ENCODE data around the gene HEPN1.

The HEPN1 gene

DNA sequence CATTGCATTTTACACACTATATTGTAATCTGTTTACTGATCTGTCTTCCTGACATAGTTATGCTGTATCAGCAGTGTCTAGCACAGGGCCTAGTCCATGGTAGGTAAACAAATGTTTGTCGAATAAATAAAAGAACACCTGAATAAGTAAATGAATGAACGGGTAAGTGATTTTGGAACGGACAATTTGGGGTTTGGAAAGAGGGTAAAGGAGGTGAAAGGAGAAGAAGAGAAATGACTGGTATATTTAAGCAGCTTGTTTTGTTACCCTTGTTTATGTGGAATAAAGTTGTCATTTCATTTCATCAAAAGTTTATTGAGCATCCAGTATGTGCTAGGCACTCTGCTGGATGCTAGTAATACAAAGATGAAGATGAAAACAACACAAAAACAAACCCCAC is at the start of gene HEPN1:
Gene HEPN1 (plus strand): TSS at position 301 of the 400 bp plus-strand sequence.
- peak within 1 kb of the TSS; percentile 20; the same call in 1 of the 2 replicates for H3K27ac ChIP-seq
- TF ChIP-seq, protein P1, sequence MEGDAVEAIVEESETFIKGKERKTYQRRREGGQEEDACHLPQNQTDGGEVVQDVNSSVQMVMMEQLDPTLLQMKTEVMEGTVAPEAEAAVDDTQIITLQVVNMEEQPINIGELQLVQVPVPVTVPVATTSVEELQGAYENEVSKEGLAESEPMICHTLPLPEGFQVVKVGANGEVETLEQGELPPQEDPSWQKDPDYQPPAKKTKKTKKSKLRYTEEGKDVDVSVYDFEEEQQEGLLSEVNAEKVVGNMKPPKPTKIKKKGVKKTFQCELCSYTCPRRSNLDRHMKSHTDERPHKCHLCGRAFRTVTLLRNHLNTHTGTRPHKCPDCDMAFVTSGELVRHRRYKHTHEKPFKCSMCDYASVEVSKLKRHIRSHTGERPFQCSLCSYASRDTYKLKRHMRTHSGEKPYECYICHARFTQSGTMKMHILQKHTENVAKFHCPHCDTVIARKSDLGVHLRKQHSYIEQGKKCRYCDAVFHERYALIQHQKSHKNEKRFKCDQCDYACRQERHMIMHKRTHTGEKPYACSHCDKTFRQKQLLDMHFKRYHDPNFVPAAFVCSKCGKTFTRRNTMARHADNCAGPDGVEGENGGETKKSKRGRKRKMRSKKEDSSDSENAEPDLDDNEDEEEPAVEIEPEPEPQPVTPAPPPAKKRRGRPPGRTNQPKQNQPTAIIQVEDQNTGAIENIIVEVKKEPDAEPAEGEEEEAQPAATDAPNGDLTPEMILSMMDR (conservative IDR thresholded peaks at IDR 0.05) = no peak
- no peak for TF ChIP-seq ZFX (IDR thresholded peaks at IDR 0.05)

DNA sequence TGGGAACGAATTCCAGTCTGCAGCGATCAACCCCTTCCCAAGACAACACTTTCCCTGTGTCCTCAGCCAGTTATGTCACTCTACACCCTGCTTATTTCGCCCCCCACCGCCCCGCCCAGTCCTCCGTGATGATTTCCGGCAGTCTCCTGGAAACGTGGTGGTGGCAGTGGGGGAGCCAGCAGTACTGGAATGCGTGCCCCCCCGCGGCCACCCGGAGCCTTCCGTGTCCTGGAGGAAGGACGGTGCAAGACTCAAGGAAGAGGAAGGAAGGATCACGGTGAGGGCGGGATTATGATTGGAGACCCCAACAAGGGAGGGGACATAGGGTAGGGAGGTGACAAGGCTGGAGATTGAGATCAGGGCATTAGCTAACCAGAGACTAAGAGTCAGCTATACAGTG is 49.7 kb upstream of the HEPN1 start:
- H3K27ac ChIP-seq = no peak overlapping the region
- TF ChIP-seq, protein P1 (conservative IDR thresholded peaks at IDR 0.05) = no peak
- TF ChIP-seq ZFX (IDR thresholded peaks at IDR 0.05) = no peak

DNA sequence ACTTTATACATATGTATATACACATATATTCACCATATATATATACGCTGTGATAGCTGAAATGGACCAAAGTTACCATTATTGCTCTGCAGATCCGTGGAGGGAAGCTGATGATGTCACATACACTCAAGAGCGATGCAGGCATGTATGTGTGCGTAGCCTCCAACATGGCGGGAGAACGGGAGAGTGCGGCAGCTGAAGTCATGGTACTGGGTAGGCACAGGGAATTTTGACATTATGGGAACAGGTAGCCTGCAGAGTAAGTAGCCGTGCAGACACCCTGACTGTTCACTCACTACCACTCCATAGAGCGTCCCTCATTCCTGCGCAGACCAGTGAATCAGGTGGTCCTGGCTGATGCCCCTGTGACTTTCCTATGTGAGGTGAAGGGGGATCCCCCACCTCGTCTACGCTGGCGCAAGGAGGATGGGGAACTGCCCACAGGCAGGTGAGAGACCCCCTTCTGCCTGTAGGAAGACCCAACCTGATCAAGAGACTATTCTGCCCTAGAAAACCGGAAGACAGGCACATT is 49.1 kb upstream of the HEPN1 start:
- TF ChIP-seq, protein P1 (conservative IDR thresholded peaks at IDR 0.05) = no peak
- TF ChIP-seq ZFX (IDR thresholded peaks at IDR 0.05) = no peak
- H3K27ac ChIP-seq = no peak overlapping the region

DNA sequence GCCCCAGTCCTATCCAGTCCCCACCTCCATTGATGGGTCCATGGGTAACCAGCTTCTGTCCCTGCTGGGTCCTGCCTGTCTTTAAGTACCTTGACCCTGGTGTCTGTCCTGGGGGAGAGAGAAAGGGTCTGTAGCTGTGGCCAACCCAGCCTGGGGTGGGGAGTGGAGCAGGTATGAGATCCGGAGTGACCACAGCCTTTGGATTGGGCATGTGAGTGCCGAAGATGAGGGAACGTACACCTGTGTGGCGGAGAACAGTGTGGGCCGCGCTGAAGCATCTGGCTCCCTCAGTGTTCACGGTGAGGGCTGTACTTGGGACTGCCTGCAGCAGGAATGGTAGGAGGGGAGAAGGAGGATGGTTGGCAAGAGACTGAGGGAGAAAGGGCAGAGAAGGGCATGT is 48.6 kb upstream of the HEPN1 start:
- no peak for TF ChIP-seq ZFX (IDR thresholded peaks at IDR 0.05)
- TF ChIP-seq, protein P1 (conservative IDR thresholded peaks at IDR 0.05) = no peak
- no peak overlapping the region for H3K27ac ChIP-seq

DNA sequence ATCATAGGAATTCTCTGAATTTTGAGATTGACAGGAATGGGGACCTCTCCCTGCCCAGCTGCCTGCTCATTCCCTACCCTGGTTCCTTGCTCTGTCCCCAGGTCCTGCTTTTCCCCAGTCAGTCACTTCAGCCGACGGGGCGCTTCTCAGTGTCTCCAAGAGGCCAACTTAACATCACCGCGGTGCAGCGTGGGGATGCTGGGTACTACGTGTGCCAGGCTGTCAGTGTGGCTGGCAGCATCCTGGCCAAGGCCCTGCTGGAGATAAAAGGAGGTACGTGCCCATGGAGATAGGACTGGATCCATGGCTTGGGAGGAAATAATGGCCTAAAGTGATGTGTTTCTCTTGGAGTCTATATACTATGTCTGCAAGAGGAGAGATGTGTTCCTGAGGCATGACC is 46.8 kb upstream of the HEPN1 start:
- H3K27ac ChIP-seq = no peak overlapping the region
- TF ChIP-seq, protein P1 (conservative IDR thresholded peaks at IDR 0.05) = no peak
- no peak for TF ChIP-seq ZFX (IDR thresholded peaks at IDR 0.05)

DNA sequence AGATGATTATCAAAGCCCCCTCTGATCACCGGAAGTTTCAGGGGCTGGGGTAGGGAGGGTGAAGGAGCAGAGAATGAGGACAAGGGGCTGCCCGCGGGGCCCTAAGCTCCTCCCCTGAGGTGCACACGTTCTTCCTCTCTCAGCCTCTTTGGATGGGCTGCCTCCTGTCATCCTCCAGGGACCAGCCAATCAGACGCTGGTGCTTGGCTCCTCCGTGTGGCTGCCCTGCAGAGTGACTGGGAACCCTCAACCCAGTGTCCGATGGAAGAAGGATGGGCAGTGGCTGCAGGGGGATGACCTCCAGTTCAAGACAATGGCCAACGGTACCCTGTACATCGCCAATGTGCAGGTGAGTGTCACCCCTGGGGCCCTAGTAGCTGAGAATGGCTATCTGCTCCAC is 46.3 kb upstream of the HEPN1 start:
- no peak overlapping the region for H3K27ac ChIP-seq
- TF ChIP-seq ZFX (IDR thresholded peaks at IDR 0.05) = no peak
- TF ChIP-seq, protein P1 (conservative IDR thresholded peaks at IDR 0.05) = no peak

DNA sequence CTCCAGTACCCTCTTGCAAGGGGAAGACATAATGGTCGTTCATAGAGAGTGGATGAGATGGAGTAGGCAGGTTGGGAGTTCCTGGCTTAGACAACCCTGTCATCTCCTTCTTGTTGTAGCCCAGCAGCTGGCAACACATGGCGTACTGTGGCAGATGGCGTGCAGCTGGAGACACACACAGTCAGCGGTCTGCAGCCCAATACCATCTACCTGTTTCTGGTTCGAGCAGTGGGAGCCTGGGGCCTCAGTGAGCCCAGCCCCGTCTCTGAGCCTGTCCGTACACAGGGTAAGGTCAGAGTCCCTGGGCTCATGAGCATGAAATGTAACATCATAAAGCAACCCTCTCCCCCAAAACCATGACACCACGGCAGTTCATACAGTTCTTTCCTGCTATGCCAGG is 45.1 kb upstream of the HEPN1 start:
- TF ChIP-seq, protein P1 (conservative IDR thresholded peaks at IDR 0.05) = no peak
- TF ChIP-seq ZFX (IDR thresholded peaks at IDR 0.05) = no peak
- H3K27ac ChIP-seq = no peak overlapping the region
